GM18858 (cell line): Measurements from ENCODE around the gene TRDMT1.

Source experiments
- ATAC-seq: cut with Tn5 transposase; IDR thresholded peaks from one replicate; pipeline ENCODE4 v1.9.1; 2021; ENCODE audit not compliant: unreplicated experiment

The TRDMT1 gene

DNA sequence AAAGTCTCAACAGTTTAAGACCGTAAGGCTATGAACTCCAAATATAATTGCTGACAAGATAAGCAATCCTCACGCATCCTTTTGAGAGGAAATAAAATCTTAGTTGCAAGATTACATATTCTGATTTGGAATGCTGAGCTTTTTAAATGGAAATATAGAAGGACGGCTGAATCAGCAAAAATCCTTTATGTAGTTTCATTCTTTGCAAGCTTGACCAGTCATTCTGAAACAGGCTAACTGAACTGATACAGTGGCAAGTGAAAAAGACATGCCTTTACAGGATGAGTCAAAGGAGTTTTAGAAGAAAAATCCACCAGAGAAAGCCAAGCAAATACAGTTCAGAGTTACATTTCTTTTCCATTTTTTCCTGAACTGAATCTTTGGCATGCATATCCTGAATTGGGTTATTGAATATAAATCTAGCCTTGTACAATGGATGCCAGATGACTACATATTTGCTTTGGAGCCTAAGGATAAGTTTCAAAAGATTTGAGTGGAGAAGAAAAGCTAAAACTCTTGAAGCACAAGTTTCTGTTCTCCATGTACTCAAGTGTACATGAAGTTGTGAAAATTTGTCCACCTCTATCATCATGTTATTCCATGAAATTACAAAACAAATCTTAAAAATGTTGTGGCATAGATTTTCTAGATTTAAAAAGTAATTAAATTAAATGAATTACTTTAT, 30.9 kb upstream of the TRDMT1 start:
- ATAC-seq: peak; percentile 25

DNA sequence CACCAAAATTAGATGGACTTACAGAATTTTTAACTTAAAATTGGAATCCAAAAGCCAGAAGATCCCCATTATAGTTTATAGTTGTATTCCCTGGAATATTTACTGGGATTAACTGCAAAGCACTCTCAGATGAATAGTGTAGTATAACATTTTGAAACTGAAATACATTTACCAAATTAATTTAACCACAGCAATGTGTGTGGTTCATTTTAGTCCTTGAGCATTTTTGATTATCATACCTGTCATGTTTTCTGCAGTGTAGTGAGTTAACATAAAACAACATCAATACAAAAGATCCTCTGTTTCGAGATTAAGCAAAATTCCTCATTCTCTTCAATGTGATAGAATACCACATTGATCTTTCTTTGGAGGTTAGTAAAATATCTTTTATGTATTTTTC, 30.3 kb upstream of the TRDMT1 start:
- no peak for ATAC-seq

GRCh38 chr10:17229967-17230682, 28.7 kb upstream of the TRDMT1 start:
- ATAC-seq: peak; percentile 46

DNA sequence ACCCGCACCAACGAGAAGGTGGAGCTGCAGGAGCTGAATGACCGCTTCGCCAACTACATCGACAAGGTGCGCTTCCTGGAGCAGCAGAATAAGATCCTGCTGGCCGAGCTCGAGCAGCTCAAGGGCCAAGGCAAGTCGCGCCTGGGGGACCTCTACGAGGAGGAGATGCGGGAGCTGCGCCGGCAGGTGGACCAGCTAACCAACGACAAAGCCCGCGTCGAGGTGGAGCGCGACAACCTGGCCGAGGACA, 28.2 kb upstream of the TRDMT1 start:
- peak; percentile 1 for ATAC-seq

DNA sequence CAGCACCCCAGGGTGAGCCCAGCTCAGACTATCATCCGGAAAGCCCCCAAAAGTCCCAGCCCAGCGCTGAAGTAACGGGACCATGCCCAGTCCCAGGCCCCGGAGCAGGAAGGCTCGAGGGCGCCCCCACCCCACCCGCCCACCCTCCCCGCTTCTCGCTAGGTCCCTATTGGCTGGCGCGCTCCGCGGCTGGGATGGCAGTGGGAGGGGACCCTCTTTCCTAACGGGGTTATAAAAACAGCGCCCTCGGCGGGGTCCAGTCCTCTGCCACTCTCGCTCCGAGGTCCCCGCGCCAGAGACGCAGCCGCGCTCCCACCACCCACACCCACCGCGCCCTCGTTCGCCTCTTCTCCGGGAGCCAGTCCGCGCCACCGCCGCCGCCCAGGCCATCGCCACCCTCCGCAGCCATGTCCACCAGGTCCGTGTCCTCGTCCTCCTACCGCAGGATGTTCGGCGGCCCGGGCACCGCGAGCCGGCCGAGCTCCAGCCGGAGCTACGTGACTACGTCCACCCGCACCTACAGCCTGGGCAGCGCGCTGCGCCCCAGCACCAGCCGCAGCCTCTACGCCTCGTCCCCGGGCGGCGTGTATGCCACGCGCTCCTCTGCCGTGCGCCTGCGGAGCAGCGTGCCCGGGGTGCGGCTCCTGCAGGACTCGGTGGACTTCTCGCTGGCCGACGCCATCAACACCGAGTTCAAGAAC, 27.7 kb upstream of the TRDMT1 start:
- ATAC-seq: no peak

DNA sequence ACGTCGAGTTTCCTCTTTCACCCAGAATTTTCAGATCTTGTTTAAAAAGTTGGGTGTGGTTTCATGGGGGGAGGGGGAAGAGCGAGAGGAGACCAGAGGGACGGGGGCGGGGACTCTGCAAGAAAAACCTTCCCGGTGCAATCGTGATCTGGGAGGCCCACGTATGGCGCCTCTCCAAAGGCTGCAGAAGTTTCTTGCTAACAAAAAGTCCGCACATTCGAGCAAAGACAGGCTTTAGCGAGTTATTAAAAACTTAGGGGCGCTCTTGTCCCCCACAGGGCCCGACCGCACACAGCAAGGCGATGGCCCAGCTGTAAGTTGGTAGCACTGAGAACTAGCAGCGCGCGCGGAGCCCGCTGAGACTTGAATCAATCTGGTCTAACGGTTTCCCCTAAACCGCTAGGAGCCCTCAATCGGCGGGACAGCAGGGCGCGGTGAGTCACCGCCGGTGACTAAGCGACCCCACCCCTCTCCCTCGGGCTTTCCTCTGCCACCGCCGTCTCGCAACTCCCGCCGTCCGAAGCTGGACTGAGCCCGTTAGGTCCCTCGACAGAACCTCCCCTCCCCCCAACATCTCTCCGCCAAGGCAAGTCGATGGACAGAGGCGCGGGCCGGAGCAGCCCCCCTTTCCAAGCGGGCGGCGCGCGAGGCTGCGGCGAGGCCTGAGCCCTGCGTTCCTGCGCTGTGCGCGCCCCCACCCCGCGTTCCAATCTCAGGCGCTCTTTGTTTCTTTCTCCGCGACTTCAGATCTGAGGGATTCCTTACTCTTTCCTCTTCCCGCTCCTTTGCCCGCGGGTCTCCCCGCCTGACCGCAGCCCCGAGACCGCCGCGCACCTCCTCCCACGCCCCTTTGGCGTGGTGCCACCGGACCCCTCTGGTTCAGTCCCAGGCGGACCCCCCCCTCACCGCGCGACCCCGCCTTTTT, 26.9 kb upstream of the TRDMT1 start, which contains the start of gene VIM:
TSS of gene VIM (plus strand) at position 151 of the 925 bp plus-strand sequence. CDS start 1,182 bp downstream, outside the sequence.
- ATAC-seq: peak; percentile 27

- peak; percentile 33 for ATAC-seq
Observed at GRCh38 chr10:17227367-17228090, 26.1 kb upstream of the TRDMT1 start.

- ATAC-seq: no peak
Observed at GRCh38 chr10:17226891-17227303, 25.4 kb upstream of the TRDMT1 start.

- ATAC-seq: no peak
Observed at GRCh38 chr10:17225808-17226207, 24.3 kb upstream of the TRDMT1 start.

- no peak for ATAC-seq
Observed at GRCh38 chr10:17222329-17222728, 20.9 kb upstream of the TRDMT1 start.

DNA sequence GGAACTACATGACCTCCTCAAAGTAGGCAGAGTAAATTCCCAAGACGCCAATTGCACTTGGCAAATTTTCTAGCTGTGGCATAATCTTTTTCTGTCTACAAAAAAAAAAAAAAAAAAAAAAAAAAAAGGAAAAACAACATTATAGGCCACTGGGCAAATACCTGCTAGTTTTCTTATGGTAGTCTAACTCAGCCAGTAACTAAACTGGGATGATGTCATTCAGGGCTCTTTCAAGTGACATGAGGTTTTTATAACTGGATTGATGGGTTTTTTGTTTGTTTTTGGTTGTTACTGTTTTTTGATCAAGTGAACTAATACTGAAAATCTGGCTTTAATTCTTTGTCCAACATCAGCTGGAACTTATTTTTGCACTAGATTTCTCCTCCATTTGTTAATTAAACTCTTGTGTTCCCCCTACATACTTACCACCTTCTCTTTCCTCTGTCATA, 19.2 kb upstream of the TRDMT1 start:
- no peak for ATAC-seq

DNA sequence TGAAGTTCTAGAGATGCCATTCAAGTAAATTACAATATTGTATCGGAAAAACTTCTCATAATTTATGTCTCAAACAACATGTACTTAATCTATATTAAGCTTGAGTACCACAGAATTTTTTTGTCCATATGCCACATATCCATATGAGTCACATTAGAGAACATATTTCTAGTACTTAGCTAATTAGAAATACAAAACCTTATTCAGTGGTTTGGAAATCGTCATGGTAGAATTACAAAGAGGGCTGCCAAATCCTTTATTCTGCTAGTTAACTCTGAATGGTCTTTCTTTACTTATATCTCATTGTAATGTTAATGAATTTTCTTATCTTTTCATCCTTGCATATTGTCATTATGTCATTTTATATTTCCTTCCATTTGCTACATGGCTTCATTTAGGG, 17.6 kb upstream of the TRDMT1 start:
- no peak for ATAC-seq

GRCh38 chr10:17217631-17218232, 16.3 kb upstream of the TRDMT1 start:
- ATAC-seq: no peak

GRCh38 chr10:17216901-17217395, 15.5 kb upstream of the TRDMT1 start:
- ATAC-seq: no peak

DNA sequence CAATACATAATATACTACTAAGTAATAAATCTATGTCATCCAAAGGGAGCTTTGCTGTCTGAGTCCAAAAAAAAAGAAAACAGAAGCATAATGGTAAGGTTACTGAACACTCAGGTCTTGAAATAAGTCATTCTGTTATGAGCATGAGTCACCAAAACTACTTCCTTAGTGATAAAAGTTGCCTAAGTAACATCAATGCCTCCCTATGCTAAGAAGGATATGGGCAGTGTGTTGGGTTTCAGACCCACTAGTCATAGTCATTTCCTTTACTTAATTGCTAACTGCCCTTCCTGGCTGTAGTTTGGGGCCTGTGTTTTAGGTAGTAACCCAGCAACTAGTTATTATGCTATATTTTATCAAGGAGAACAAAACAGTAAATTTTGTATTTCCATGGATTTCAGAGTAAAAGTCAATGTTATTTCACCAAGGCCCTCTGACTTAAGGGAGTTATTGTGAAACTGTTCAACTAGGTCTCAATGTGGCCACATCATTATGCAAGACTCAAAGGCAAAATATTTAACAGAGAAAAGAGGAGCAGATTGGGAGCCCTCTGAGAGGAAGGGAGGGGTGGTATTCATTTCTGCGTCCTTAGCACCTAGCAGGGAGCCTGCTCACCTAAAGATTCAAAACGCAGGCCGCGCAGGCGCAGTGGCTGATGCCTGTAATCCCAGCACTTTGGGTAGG, 14.9 kb upstream of the TRDMT1 start:
- ATAC-seq: peak; percentile 99

GRCh38 chr10:17215782-17216122, 14.3 kb upstream of the TRDMT1 start:
- ATAC-seq: no peak

GRCh38 chr10:17214971-17215781, 13.7 kb upstream of the TRDMT1 start:
- no peak for ATAC-seq

- no peak for ATAC-seq
Observed at GRCh38 chr10:17214526-17214925, 13.1 kb upstream of the TRDMT1 start.
